Measurements from ENCODE around the gene FBXL7. TPM values are rescaled to one million over a fixed set of nuclear protein-coding genes. Genes with fewer than 3 reads are reported as not detected.

The FBXL7 gene
- total RNA-seq, result 10 to 100 TPM in 3 of 4 donors, 1 to 10 TPM in 1; 9.5 to 25.2 (median 16.0) TPM

DNA sequence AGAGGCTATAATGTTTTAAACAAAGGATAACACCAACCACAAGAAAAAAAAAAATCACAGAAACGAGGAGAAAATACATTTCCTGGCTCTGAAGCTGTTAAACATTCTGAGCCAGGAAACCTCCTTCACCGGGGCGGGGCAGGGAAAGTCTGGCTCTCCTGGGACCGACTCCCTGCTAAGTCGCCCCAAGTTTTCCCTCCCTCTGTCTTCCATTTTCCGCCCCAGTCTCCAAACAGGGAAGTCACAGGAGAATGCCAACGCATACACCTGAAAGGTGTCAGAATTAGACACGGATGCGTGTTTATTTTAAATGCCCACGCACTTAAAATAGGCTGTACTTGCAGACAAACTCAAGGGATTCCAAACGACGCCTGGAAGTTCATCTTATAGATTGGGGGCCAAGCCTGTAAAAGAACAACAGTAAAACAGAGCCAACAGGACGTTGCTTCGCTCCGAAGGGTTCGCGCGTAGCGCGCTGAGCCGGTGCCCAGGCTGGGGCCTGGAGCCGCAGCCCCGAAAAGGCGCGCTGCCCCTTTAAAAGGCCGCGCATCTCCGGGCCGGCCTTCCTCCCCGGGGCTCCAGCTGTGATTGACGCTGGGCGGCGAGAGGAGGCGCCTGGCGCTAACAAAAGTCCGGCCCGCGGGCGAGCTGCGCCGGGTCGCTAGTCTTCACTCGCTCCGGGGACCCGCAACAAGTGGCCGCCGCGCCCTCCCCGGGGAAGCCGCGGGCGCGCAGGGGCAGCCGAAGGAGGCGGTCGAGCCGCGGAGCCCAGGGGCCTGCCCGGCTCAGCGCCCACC is at the start of gene FBXL7:
Gene FBXL7, plus strand, starts transcription at position 653 of the 797 bp plus-strand sequence.
- TF ChIP-seq, protein P1, sequence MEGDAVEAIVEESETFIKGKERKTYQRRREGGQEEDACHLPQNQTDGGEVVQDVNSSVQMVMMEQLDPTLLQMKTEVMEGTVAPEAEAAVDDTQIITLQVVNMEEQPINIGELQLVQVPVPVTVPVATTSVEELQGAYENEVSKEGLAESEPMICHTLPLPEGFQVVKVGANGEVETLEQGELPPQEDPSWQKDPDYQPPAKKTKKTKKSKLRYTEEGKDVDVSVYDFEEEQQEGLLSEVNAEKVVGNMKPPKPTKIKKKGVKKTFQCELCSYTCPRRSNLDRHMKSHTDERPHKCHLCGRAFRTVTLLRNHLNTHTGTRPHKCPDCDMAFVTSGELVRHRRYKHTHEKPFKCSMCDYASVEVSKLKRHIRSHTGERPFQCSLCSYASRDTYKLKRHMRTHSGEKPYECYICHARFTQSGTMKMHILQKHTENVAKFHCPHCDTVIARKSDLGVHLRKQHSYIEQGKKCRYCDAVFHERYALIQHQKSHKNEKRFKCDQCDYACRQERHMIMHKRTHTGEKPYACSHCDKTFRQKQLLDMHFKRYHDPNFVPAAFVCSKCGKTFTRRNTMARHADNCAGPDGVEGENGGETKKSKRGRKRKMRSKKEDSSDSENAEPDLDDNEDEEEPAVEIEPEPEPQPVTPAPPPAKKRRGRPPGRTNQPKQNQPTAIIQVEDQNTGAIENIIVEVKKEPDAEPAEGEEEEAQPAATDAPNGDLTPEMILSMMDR (IDR thresholded peaks at IDR 0.05; ENCODE audit: low read depth), result no peak

DNA sequence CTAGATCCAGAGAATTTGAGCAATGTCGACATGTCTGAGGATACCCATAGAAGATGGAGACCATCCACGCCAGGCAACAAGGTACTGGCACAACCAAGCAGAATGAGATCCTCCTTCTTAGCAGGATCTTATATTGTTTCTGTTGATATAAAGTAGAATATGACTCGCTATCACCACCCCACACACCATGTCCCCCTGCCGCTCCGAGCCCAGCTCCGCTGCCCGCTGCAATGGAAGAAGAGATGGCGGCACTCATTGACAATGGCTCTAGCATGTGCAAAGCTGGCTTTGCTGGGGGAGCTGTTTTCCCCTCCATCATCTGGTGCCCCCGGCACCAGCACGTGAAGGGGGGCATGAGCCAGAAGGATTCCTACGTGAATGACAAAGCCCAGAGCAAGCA is 49.5 kb upstream of the FBXL7 start:
- TF ChIP-seq, protein P1 (IDR thresholded peaks at IDR 0.05; ENCODE audit: low read depth), result no peak

DNA sequence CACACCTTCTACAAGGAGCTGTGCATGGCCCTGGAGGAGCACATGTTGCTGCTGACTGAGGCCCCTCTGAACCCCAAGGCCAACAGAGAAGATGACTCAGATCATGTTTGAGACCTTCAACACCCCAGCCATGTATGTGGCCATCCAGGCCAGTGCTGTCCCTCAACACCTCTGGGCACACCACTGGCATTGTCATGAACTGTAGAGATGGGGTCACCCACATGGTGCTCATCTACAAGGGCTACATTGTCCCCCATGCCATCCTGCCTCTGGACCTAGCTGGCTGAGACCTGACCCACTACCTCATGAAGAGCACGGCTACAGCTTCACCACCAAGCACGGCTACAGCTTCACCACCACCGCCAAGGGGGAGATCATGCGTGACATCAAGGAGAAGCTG is 49.0 kb upstream of the FBXL7 start:
- TF ChIP-seq, protein P1 (IDR thresholded peaks at IDR 0.05; ENCODE audit: low read depth), result no peak

DNA sequence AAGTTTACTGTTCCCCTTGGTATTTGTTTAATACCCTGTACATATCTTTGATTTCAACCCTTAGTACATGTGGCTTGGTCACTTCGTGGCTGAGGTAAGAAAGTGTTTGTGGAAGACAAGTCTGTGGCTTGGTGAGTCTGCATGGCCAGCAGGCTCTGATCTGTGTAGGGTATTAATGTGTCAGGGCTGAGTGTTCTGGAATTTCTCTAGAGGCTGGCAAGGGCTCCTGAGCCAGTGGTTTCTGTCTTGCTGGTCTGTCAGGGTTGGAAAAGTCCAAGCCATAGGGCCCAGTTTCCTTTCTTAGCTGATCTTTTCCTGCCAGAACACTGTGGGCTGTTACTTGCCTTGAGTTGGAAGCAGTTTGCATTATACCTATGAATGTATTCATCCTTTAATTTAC is 48.0 kb upstream of the FBXL7 start:
- TF ChIP-seq, protein P1 (IDR thresholded peaks at IDR 0.05; ENCODE audit: low read depth), result no peak

DNA sequence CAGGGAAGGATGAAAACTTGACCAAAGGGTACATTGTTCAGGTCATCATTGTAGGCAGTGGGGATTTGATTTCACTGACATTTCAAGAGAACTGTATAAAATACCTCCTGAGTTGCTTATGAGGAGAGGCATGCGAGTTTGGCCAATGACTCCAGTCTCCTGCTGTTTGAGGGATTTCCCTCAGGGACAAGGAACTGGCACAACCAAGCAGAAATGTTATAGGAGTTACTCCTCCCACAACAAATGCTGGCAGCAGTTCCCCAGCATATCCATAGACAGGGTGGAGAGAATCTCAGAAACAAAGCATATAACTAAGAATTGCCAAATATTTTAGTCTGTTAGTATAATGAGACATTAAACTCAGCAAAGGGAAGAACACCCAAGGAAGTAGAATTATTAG is 47.2 kb upstream of the FBXL7 start:
- TF ChIP-seq, protein P1 (IDR thresholded peaks at IDR 0.05; ENCODE audit: low read depth), result no peak

DNA sequence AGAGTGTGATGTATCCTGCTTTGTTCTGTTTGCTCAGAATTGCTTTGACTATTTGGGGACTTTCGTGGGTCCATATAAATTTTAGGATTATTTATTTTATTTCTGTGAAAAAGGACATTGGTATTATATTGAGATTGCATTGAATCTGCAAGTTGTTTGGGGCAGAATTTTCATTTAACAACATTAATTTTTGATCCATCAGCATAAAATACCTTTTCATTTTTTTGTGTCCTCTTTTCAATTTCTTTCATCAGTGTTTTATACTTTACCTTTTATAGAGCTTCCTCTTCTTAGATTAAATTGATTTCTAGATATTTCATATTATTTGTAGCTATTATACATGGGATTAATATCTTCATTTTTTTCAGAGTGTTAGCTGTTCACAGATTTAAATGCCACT is 40.8 kb upstream of the FBXL7 start:
- TF ChIP-seq, protein P1 (IDR thresholded peaks at IDR 0.05; ENCODE audit: low read depth), result no peak

DNA sequence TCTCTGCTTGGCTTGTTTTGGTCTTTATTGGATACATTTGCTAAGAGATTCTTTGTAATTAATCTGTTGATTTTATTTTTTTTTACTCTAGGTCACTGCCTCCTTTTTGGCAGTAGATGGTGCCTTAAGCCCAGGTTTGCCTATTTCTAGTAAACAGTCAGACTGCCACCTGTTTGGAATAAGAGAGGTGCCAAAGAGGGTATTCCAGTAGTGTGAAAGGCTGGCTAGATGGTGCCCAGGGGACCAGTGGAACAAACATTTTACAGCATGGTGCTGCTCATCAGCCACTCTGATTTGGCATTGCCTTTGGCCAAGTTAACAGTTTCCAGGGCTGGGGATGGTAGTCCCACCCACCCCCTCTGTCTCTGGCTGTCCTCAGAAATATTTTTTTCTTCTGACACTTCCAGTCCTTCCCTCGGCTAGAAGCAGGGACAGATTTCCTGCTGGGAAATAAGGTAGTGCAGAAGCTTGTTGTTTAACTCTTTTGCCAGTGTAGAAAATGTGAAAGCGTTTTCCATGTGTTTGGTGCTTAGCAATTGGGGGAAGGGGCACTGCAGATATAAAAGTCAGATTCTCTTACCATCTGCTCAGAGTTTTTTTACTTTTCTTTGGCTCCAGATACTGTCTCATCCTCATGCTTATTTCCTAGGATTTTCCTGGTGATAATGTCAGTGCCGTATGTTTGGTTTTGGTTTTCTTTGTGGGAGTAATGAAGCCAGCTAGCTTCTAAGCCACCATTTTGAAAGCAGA is 36.6 kb upstream of the FBXL7 start:
- TF ChIP-seq, protein P1 (IDR thresholded peaks at IDR 0.05; ENCODE audit: low read depth), result no peak

Data from subcutaneous adipose tissue (tissue), 4 donors.